BLaER1 (cell line): ENCODE measurements around the gene SERPIND1.

ENCODE experiments used
- H3K27ac ChIP-seq: shearing (Covaris generic); formaldehyde crosslinking; 2 replicates; pipeline ENCODE4 v1.8.1; 2022
- H3K27me3 ChIP-seq: shearing (Covaris generic); formaldehyde crosslinking; 2 replicates; pipeline ENCODE4 v1.8.1; 2022
- H3K36me3 ChIP-seq: shearing (Covaris generic); formaldehyde crosslinking; 2 replicates; pipeline ENCODE4 v1.8.1; 2022
- H3K4me1 ChIP-seq: shearing (Covaris generic); formaldehyde crosslinking; 2 replicates; pipeline ENCODE4 v1.8.1; 2022
- H3K4me2 ChIP-seq: shearing (Covaris generic); formaldehyde crosslinking; 2 replicates; pipeline ENCODE4 v1.8.1; 2022
- H3K4me3 ChIP-seq: shearing (Covaris generic); formaldehyde crosslinking; 2 replicates; pipeline ENCODE4 v1.8.1; 2022
- H3K9ac ChIP-seq: shearing (Covaris generic); formaldehyde crosslinking; 2 replicates; pipeline ENCODE4 v1.8.1; 2022
- H3K9me3 ChIP-seq: shearing (Covaris generic); formaldehyde crosslinking; 2 replicates; pipeline ENCODE4 v1.8.1; 2022
- H4K20me1 ChIP-seq: shearing (Covaris generic); formaldehyde crosslinking; 2 replicates; pipeline ENCODE4 v1.8.1; 2022
- Cebpa-rat ChIP-seq: shearing (Covaris generic); IDR thresholded peaks from 2 replicates; pipeline ENCODE4 v1.8.1; 2022

SERPIND1 gene

DNA sequence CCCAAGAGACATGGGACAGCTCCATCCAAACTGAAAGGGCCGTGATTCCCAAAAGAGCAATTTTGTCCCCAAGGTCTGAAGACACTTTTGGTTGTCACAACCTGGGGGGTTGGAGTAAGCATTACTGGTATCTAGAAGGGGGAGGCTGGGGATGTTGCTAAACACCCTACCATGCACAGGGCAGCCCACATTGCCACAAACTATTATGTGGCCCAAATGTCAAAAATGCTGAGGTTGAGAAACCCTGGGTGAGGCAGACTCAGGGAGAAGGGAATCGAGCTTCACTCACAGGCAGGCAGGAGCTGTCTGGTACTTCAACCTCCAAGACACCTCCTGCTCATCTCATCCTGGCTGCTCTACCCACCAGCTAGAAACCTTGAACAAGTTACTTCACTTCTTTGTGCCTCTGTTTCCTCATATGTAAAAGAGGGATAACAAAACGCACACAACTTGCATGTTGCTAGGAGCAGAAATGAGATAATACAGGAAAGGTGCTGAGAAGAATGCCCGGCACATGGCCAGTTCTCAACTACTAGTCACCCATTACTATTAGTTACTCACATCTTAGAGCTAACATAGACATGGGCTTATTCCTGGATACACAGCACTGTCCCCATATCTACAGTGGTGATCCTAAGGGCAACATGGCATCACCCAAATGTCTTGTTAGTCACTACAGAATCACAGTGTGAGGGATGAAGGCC, 8.8 kb downstream of the SERPIND1 start:
- TF ChIP-seq Cebpa-rat, result no peak
- Histone ChIP-seq H3K4me3 (no peak overlapping the region), H3K36me3 (peaks cover 61% of the 10 kb centered on the region), H3K9me3 (no peaks in the 10 kb centered on the region), H3K27ac (peak overlapping the region; percentile 68; the same call in 1 of the 2 replicates), H4K20me1 (peaks cover 29% of the 10 kb centered on the region), H3K9ac (no peak overlapping the region; the same call in 1 of the 2 replicates), H3K4me2 (peak overlapping the region; percentile 67), H3K27me3 (no peaks in the 10 kb centered on the region), H3K4me1 (peaks cover 83% of the 10 kb centered on the region)

GRCh38 chr22:20783300-20783673, 9.4 kb downstream of the SERPIND1 start:
- peak overlapping the region; percentile 67 for H3K4me2 ChIP-seq
- peaks cover 60% of the 10 kb centered on the region for H3K36me3 ChIP-seq
- peaks cover 84% of the 10 kb centered on the region for H3K4me1 ChIP-seq
- H3K4me3 ChIP-seq, result no peak overlapping the region
- no peaks in the 10 kb centered on the region for H3K9me3 ChIP-seq
- TF ChIP-seq Cebpa-rat, result no peak
- H4K20me1 ChIP-seq, result peaks cover 35% of the 10 kb centered on the region
- H3K9ac ChIP-seq, result no peak overlapping the region; the same call in 1 of the 2 replicates
- peak overlapping the region; percentile 68; the same call in 1 of the 2 replicates for H3K27ac ChIP-seq
- H3K27me3 ChIP-seq, result no peaks in the 10 kb centered on the region

- Histone ChIP-seq H3K9me3 (no peaks in the 10 kb centered on the region), H3K9ac (no peak overlapping the region; the same call in 1 of the 2 replicates), H3K4me1 (peaks cover 85% of the 10 kb centered on the region), H3K4me3 (no peak overlapping the region), H4K20me1 (peaks cover 42% of the 10 kb centered on the region), H3K27ac (peak overlapping the region; percentile 68; the same call in 1 of the 2 replicates), H3K27me3 (no peaks in the 10 kb centered on the region), H3K4me2 (peak overlapping the region; percentile 67), H3K36me3 (peaks cover 52% of the 10 kb centered on the region)
- no peak for TF ChIP-seq Cebpa-rat
Measured at GRCh38 chr22:20783844-20784723, 10.2 kb downstream of the SERPIND1 start.

DNA sequence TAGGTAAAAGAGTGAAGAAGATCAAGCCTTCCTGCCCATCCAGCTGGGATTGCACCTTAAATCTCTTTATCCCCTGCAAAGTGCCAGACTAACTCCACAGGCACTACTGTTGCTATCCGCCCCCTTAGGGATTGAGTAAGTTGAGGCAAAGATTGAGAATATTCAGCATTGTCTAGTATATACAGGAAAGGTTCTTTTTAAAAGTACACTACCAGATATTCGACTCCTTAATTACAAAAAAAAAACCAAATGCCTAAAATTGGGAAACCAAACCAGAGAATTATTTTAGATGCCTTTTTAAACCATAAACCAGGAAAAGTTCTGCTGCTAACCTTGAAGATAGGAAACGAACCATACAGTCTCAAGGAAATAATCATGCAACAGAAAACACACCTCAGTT, 11.5 kb downstream of the SERPIND1 start:
- Histone ChIP-seq H3K27ac (no peak overlapping the region), H3K4me2 (no peak overlapping the region), H3K4me3 (no peak overlapping the region), H4K20me1 (peaks cover 42% of the 10 kb centered on the region), H3K9me3 (no peaks in the 10 kb centered on the region), H3K27me3 (no peaks in the 10 kb centered on the region), H3K4me1 (peaks cover 88% of the 10 kb centered on the region), H3K36me3 (peaks cover 38% of the 10 kb centered on the region), H3K9ac (no peak overlapping the region)
- TF ChIP-seq Cebpa-rat, result no peak

DNA sequence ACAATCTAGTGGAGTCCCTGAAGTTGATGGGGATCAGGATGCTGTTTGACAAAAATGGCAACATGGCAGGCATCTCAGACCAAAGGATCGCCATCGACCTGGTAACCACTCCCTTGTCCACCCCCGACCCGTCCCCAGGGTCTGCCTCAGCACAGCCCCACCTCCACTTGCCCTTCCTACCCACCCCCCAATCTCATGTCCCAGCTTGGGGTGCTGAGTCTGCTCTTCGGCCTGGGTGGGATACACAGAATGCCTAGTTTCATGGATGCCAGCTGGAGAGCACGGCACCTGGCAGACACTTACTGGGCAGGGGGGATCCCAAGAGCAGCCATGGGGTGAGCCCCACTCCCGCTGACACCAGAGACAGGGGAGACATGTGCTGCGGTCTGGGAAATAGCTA, 12.1 kb downstream of the SERPIND1 start:
- no peaks in the 10 kb centered on the region for H3K27me3 ChIP-seq
- no peaks in the 10 kb centered on the region for H3K9me3 ChIP-seq
- H3K9ac ChIP-seq, result no peak overlapping the region
- 0 out of 2 replicates have a peak overlapping the region, but pooled peaks have one; percentile 11 for H3K27ac ChIP-seq
- H3K4me3 ChIP-seq, result no peak overlapping the region
- no peak overlapping the region for H3K4me2 ChIP-seq
- H3K4me1 ChIP-seq, result peaks cover 91% of the 10 kb centered on the region
- no peak for TF ChIP-seq Cebpa-rat
- H3K36me3 ChIP-seq, result peaks cover 39% of the 10 kb centered on the region
- H4K20me1 ChIP-seq, result peaks cover 42% of the 10 kb centered on the region

DNA sequence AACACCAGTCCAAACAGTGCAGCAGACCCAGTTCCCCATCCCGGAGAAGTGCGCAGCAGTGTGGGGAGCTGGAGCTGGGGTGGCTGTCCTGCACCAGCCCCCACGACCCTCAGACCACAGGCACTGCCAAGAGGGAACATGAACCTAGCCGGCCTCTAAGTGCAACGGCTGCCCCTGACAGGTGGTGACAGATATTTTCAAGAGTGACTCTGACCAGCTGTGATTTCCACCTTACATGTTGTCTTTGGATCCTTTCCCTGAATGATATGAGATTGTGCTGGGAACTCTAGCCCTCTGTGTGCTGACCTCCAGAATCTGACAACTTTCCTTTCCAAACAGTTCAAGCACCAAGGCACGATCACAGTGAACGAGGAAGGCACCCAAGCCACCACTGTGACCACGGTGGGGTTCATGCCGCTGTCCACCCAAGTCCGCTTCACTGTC, 12.6 kb downstream of the SERPIND1 start:
- H3K27ac ChIP-seq, result peak overlapping the region; percentile 45; the same call in 1 of the 2 replicates
- no peak for TF ChIP-seq Cebpa-rat
- H4K20me1 ChIP-seq, result peaks cover 42% of the 10 kb centered on the region
- H3K4me3 ChIP-seq, result no peak overlapping the region
- no peaks in the 10 kb centered on the region for H3K9me3 ChIP-seq
- no peak overlapping the region for H3K9ac ChIP-seq
- H3K4me1 ChIP-seq, result peaks cover 86% of the 10 kb centered on the region
- no peak overlapping the region for H3K4me2 ChIP-seq
- H3K27me3 ChIP-seq, result no peaks in the 10 kb centered on the region
- peaks cover 39% of the 10 kb centered on the region for H3K36me3 ChIP-seq

DNA sequence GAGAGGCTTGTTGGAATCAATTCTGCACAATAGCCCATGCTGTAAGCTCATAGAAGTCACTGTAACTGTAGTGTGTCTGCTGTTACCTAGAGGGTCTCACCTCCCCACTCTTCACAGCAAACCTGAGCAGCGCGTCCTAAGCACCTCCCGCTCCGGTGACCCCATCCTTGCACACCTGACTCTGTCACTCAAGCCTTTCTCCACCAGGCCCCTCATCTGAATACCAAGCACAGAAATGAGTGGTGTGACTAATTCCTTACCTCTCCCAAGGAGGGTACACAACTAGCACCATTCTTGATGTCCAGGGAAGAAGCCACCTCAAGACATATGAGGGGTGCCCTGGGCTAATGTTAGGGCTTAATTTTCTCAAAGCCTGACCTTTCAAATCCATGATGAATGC, 13.3 kb downstream of the SERPIND1 start:
- Histone ChIP-seq H3K4me3 (no peak overlapping the region), H3K36me3 (peaks cover 41% of the 10 kb centered on the region), H3K9me3 (no peaks in the 10 kb centered on the region)

DNA sequence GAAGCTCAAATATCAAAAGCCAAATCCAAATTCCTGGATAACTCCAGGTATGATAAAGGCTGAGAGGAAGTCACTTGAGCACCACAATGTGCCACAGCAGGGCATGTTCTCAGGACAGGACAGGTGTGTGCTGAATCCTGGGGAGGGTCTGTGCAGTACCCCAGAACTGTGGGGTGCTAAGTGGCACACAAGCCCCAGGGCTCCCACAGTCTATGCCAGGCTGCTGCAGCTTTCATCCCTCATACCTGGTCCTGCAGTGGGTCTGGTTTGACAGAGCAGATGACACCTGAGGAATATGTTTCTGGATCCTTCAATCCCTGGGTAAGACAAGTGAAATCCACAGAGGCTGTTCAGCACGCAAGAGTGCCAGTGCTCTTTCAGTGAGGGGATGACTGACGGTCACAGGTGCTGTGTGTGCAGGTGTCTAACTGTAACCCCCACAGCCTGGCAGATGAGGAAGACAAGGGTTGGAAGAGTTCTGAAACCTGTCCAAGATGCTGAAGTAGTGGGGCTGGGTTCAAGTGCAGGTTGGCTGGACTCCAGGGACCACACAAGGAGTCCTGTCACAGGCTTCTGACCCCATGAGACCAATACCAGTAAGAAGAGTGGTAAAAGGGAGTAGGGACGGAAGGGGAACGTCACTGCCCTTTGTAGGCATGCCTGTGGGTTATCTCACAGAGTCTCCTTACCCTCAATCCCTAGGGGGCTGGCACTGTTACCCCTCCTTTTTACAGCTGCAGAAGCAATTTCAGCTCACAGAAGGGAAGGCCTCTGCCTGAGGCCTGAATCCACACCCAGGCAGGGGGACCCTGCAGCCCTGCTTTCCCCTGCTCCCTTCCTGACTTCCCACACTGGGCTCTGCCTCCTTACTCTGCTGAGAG, 14.1 kb downstream of the SERPIND1 start:
- H3K36me3 ChIP-seq, result peaks cover 43% of the 10 kb centered on the region
- H3K4me2 ChIP-seq, result peak overlapping the region; percentile 92
- no peaks in the 10 kb centered on the region for H3K9me3 ChIP-seq
- peak overlapping the region; percentile 62 for H3K27ac ChIP-seq
- TF ChIP-seq Cebpa-rat, result no peak
- peak overlapping the region; percentile 61 for H3K9ac ChIP-seq
- H3K27me3 ChIP-seq, result no peaks in the 10 kb centered on the region
- H4K20me1 ChIP-seq, result peaks cover 42% of the 10 kb centered on the region
- peak overlapping the region; percentile 14; the same call in 1 of the 2 replicates for H3K4me3 ChIP-seq
- H3K4me1 ChIP-seq, result peaks cover 72% of the 10 kb centered on the region

More for the DNA sequence above, 13.3 kb downstream of the SERPIND1 start:
- Histone ChIP-seq H3K27ac (peak overlapping the region; percentile 45), H4K20me1 (peaks cover 42% of the 10 kb centered on the region), H3K4me2 (no peak overlapping the region), H3K27me3 (no peaks in the 10 kb centered on the region), H3K9ac (no peak overlapping the region), H3K4me1 (peaks cover 80% of the 10 kb centered on the region)
- no peak for TF ChIP-seq Cebpa-rat
